Activated CD8-positive, alpha-beta memory T cell treated with anti-CD3 and anti-CD28 coated beads, Interleukin-2, amount 50 U/mL, for 24 hours (primary cell): ENCODE results near the gene AGR2.

ENCODE experiments used
- DNase-seq: peaks from one replicate; pipeline ENCODE4 v3.0.0-alpha.2; 2020; ENCODE audit errors: extremely low read depth

The AGR2 gene

GRCh38 chr7:16812542-16813231 is 7.9 kb upstream of the AGR2 start:
- no peak for DNase-seq

GRCh38 chr7:16811551-16811950 is 6.8 kb upstream of the AGR2 start:
- no peak for DNase-seq

- no peak for DNase-seq
These were observed 5.8 kb upstream of the AGR2 start for GRCh38 chr7:16810573-16810972.

GRCh38 chr7:16810112-16810511 is 5.3 kb upstream of the AGR2 start:
- no peak for DNase-seq

- no peak for DNase-seq
These were observed 642 bp upstream of the AGR2 start for GRCh38 chr7:16805441-16805840.

GRCh38 chr7:16803881-16804673 is 722 bp downstream of the AGR2 start:
- DNase-seq, result no peak

- DNase-seq, result no peak
These were observed 1.7 kb downstream of the AGR2 start for GRCh38 chr7:16803125-16803524.

GRCh38 chr7:16801579-16801978 is 3.2 kb downstream of the AGR2 start:
- no peak for DNase-seq

GRCh38 chr7:16801111-16801542 is 3.7 kb downstream of the AGR2 start:
- DNase-seq, result no peak

GRCh38 chr7:16795624-16796023 is 9.2 kb downstream of the AGR2 start:
- no peak for DNase-seq

GRCh38 chr7:16794986-16795385 is 9.8 kb downstream of the AGR2 start:
- DNase-seq, result no peak

- no peak for DNase-seq
These were observed 12.7 kb downstream of the AGR2 start for GRCh38 chr7:16791905-16792698.

GRCh38 chr7:16791071-16791470 is 13.7 kb downstream of the AGR2 start:
- no peak for DNase-seq

- DNase-seq, result no peak
These were observed 17.7 kb downstream of the AGR2 start for GRCh38 chr7:16787127-16787526.

GRCh38 chr7:16786257-16786656 is 18.5 kb downstream of the AGR2 start:
- DNase-seq, result no peak

- DNase-seq, result no peak
These were observed 19.0 kb downstream of the AGR2 start for GRCh38 chr7:16785846-16786245.

- no peak for DNase-seq
These were observed 19.5 kb downstream of the AGR2 start for GRCh38 chr7:16785321-16785720.

GRCh38 chr7:16780596-16780995 is 24.2 kb downstream of the AGR2 start:
- DNase-seq, result no peak

- DNase-seq, result no peak
These were observed 25.7 kb downstream of the AGR2 start for GRCh38 chr7:16779051-16779450.

- no peak for DNase-seq
These were observed 26.3 kb downstream of the AGR2 start for GRCh38 chr7:16778476-16778875.

GRCh38 chr7:16776053-16776452 is 28.7 kb downstream of the AGR2 start:
- DNase-seq, result no peak

- no peak for DNase-seq
These were observed 29.8 kb downstream of the AGR2 start for GRCh38 chr7:16774986-16775385.

GRCh38 chr7:16774294-16774693 is 30.5 kb downstream of the AGR2 start:
- no peak for DNase-seq
